Glomerular visceral epithelial cell (primary cell): ENCODE results near the gene FGGY.
"Not testable (repeated sequence)": the region's sequence is repeated elsewhere in the genome, so short reads cannot be mapped to it uniquely, and the experiment has no call there.

ENCODE experiments used
- DNase-seq: peaks from one replicate; pipeline ENCODE4 v3.0.0-alpha.2; 2016; ENCODE audit errors: extremely low spot score

Gene FGGY

DNA sequence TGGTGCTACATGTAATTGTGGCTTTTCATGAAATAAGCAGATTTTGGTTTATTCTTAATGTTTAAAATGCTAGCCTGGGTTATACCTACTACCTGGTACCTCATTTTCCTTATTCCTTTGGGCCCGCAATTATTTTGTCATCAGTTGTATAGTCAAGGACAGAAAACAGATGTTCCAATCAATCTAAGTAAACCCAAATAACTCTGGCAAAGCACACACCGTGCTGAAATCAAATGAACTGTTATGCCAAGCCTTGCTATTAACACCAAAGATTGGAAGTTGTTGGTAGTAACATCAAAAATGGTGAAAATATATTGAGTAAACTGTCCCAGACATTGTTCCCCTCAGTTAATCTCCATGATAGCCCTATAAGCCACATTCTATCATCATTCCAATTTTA lies 248.9 kb downstream of the FGGY start:
- DNase-seq = no peak

- DNase-seq = no peak
Observed at GRCh38 chr1:59549066-59549837, 252.4 kb downstream of the FGGY start.

DNA sequence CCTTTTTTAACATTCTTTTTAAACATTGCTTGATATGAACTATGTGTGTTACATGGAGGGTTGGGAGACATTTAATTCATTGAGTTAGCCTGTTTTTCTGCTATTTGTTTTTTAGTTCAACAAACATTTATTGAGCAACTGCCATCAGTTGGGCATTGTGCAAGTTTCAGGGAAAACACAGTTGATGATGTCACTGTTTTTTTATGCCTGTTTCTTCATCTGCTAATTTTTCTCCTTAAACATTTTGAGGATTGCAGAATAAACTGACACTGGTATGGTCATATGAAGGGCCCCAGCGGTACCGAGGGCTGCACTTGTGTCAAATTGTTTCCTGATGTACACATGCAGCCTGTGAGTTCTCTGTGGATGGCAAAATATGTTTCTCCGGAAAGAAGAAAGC lies 253.0 kb downstream of the FGGY start:
- no peak for DNase-seq

DNA sequence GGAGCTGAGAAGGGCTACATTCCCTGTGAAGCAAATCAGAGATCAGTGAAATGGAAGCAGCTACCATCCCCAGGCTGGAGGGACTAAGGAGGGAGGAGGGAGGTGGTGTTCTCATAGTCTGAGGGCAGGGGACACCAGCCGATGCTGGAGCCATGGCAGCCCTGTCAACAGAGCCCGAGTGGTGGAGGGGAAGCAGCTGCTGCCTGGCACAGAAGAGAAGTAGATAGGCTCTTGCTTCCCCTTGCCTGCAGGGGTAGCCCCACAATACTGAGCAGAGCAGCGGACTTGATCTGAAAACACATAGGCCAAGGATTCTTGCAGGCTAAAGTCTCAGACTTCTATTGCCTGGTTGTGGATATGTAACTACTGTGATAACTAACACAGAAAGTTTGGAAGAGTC lies 255.1 kb downstream of the FGGY start:
- DNase-seq = no peak

GRCh38 chr1:59553371-59553770 lies 256.5 kb downstream of the FGGY start:
- DNase-seq = no peak

DNA sequence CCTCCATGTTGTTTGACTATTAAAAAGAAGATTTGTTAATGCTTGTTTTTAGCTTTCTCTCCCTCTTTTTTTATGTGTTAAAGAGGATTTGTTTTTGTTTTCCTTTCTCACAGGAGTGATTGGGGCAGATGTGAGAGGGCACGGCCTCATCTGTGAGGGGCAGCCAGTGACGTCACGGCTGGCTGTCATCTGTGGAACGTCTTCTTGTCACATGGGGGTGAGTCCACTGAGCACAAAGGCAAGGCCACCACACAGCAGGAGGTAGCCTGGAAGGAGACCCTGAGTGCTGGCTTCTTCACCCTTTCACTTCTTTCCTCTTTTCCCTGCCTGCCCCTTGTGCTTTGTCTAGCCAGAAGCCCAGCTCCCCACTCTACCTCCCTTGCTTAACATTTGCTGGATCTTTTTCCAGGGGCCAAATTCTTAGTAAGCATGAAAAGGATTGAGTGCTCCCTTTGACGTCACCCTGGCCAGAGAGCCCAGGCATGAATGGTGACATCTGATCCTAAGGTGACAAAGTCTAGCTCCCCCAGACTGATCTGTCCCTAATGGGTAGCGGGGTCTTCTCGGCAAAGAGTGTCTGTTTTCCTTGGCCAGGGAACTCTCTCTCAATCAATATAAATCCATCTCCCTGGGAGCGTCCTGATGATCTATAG lies 257.2 kb downstream of the FGGY start:
- no peak for DNase-seq

DNA sequence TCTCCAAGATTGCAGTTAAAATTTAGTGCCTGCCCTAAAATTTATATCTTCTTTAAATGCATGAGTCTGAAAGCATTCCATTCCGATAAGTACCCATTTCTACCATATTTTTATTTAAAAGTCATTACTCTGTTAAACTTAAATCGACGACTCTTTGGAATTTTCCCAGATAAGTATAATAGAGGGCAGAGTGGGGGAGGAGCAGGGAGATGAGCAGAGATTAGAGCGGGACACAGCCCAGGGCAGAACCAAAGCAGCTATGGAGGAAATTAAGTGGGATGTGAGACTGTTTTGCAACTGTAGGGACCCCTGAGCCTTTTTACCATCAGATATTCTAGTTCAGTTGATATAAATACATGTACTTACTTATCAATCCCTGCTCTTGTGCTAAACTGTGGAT lies 257.9 kb downstream of the FGGY start:
- no peak for DNase-seq

DNA sequence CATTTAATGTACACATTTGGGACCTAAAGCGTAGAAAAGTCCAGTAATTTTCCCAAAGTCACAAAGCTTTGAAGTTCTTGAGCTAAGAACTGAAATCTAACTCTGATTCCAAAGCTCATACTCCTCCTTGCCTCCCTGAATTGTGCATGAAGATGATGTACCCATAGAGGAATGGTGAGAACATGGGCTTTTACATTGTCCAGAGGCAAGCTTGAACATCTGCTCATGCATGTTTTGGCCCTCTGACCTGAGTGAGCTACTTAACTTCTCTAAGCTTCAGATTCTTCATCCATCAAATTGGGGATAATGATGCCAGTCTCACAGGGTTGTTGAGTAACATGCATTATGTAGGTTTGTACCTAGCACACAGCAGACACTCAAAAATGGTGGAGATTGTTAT lies 259.5 kb downstream of the FGGY start:
- DNase-seq = no peak

GRCh38 chr1:59556802-59557548 lies 260.1 kb downstream of the FGGY start:
- DNase-seq = no peak

DNA sequence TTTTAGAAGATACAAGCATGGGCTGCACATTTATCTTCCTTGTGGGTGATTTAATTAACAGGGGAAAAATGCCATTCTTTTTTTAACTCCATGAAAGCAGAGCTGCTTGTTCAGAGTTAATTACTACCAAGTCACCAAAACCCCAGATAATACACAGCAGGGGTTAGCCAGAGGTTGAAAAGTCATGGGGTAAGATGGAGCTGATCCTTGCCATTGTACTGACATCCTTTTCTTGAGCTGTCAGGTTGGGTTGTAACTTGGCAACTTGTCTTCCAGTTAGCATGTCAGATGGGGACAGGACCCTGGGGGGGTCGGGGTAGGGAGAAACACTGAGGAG lies 260.6 kb downstream of the FGGY start:
- DNase-seq = no peak

DNA sequence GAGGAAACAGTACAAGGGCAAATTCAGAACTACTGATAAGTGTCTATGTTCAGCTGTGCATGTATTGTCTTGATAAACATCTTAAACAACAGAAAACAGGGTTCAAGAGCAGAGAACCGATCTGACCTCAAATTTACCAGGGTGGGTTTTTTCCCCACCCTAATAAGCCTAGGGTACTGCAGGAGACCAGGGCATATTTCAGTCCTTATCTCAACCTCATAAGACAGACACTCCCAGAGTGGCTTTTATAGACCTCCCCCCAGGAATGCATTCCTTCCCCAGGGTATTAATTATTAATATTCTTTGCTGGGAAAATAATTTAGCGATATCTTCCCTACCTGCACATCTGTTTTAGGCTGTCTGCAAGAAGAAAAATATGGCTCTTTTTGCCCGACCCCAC lies 261.7 kb downstream of the FGGY start:
- not testable (repeated sequence) for DNase-seq

- DNase-seq = no peak
Observed at GRCh38 chr1:59560807-59561450, 264.0 kb downstream of the FGGY start.

- DNase-seq = no peak
Observed at GRCh38 chr1:59561796-59562195, 264.9 kb downstream of the FGGY start.

GRCh38 chr1:59564192-59564891 lies 267.4 kb downstream of the FGGY start:
- no peak for DNase-seq

DNA sequence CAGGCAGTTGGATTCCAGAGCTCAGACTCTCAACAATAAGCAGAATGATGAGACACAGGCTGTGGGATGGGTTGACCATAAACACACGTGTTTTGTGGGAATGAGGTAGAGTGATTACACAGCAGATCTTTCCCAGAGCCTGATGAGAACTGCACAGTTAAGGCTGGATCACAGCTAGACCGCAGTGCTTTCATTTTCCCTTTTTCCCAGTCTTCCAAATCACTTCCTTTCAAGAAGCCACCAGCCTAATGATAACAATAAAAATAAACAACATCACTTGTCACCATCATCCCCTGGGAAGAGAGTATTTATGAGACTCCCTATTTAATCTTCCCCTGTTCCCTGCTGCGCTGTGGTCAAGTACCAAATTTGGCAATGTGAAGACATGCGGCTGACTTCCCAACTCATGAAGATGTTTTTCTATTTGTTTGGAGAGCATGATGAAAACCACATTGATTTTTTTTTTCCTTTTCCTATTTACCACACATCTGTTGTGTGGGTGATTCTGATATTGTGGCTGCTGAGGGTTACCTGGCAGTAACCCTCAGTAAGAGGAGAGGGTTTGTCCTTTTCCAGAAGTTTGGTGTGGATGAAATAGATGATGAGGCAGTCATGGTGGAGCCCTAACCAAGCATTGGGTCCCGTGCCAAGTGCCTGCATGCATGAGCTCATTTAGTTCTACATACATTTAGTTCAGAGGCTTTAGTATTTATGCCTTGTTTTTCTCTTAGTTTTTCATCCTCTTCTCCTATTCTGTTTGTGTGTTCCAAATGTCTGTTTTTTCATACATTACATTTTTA lies 268.9 kb downstream of the FGGY start:
- DNase-seq = no peak

DNA sequence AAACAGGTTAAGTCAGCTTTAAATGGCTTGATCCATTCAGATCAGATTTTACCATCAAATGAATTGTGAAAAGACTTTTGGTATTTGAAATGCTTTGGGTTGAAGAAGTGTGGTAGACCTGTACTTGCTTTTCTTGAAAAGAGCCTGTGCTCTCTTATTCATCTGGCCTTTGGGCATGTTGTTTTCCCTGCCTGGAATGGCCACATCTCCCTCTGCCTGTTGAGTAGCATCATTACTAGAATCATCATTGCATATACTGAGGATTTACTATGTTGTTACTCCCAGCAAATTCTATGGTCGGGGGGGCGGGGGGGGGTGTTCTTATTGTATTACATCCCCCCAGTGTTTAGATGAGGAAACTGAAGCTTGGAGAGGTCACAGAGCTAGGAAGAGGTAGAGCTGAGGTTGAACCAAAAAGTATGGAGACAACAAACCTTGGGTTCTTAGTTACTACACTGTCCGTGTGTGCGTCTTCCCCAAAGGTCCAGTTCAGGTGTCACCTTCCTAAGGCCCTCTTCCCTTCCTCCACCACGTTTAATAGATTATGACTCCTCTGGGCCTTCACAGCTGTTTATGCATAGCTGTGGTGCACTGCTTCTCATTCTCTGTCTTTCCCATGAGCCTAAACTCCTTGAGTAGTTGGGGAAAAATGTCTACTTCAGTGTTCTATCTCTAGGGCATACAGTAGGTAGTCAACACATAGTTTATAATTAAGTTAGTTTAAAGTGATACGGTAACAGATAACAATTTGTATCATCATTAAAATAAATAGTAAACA lies 271.5 kb downstream of the FGGY start:
- no peak for DNase-seq

GRCh38 chr1:59569198-59569597 lies 272.3 kb downstream of the FGGY start:
- no peak for DNase-seq

- DNase-seq = no peak
Observed at GRCh38 chr1:59570524-59570923, 273.6 kb downstream of the FGGY start.

DNA sequence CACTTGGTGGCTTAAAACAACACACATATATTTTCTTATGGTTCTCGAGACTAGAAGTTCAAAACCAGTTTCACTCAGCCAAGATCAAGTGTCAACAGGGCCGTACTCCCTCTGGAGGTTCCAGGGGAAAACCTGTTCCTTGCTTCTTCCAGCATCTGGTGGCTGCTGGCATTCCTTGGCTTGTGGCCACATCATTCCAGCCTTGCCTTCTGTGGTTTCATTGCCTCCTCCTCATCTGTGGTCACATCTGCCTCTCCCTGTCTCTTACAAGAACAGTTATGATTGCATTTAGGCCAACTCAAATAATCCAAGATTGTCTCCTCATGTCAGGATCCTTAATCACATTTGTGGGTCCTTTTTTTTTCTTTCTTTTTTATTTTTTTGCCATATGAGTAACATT lies 277.2 kb downstream of the FGGY start:
- peak; percentile 52 for DNase-seq

DNA sequence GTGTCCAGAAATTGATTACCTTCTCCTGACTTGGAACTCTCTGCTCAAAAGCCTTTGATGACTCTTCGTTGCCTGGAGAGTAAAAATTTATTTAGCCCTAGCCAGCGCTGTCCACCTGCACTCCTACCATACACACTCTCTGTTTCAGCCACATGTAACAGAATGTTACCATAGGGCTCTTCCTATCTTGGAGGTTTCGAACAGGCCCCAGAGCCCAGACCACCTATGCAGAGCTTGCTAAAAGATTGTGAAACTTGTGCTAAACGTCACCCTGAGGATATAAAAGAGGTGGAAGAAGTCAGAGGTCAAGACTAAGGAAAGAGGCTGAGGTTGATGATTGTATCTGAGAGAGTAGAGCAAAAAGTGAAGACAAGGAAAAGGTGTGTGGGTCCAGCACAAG lies 280.9 kb downstream of the FGGY start:
- no peak for DNase-seq
